GM12878 (cell line): ENCODE data around the gene CTSD. TPM values are rescaled to one million over a fixed set of nuclear protein-coding genes. Genes with fewer than 3 reads are reported as not detected.

Source experiments
- ATAC-seq: fragments of 200-7000 bp; cut with Tn5 transposase; 3 replicates; pipeline ENCODE4 v1.9.1; 2020; ENCODE audit warnings: mild to moderate bottlenecking, moderate library complexity
- BruUV-seq: library from RNA; stranded (reverse); fragments of 400-500 nt; replicated peaks from 2 replicates; lab custom pipeline; 2021; lab: Mats Ljungman, UMichigan
- CTCF ChIA-PET: fragments of 300-600 bp; sonication (Branson Sonifier 250); formaldehyde crosslinking; extraction: SDS; loops from one replicate; lab custom pipeline; 2021; ENCODE audit warnings: inconsistent platforms; lab: Yijun Ruan, JAX
- POLR2A ChIA-PET: fragments of 350-600 bp; formaldehyde crosslinking; extraction: SDS; loops from one replicate; lab custom pipeline; 2021; ENCODE audit warnings: inconsistent platforms; lab: Charles Lee
- RAD21 ChIA-PET: fragments of 300-600 bp; sonication (Branson Sonifier 250); formaldehyde crosslinking; loops from one replicate; lab custom pipeline; 2023; ENCODE audit warnings: antibody characterized with exemption; ENCODE audit not compliant: unreplicated experiment; lab: Charles Lee
- SMC1A ChIA-PET: fragments of 300-600 bp; sonication (Branson Sonifier 250); formaldehyde crosslinking; loops from one replicate; lab custom pipeline; 2023; ENCODE audit not compliant: unreplicated experiment, uncharacterized antibody; lab: Charles Lee
- DNase-seq: peaks from one replicate; pipeline ENCODE4 v3.0.0-alpha.2; 2011; ENCODE audit warnings: low read depth, low spot score
- FAIRE-seq: peaks from 3 replicates; lab custom pipeline; 2011; peaks lifted over from hg19 to GRCh38; lab: Jason Lieb, UNC
- H2AFZ ChIP-seq: 2 replicates; pipeline ENCODE4 v1.6.0; 2011; ENCODE audit warnings: low read depth, low read length, control low read depth; ENCODE audit not compliant: control insufficient read depth
- H3K27ac ChIP-seq: 2 replicates; pipeline ENCODE4 v1.5.1; 2011; ENCODE audit warnings: control low read depth; ENCODE audit not compliant: control insufficient read depth, insufficient read depth
- H3K27me3 ChIP-seq, 2 experiments: replicated peaks in 1 of 2; 2 replicates each; pipeline versions ENCODE4 v1.6.0 to v1.6.1; 2011; ENCODE audit warnings: low read length in 1 of 2; ENCODE audit not compliant: control insufficient read depth in 2 of 2, insufficient read depth in 2 of 2
- H3K36me3 ChIP-seq, 2 experiments: 2 replicates each; pipeline ENCODE4 v1.5.1; 2011; ENCODE audit warnings: low read length in 1 of 2; ENCODE audit not compliant: control insufficient read depth in 2 of 2, insufficient read depth in 2 of 2
- H3K4me1 ChIP-seq: 2 replicates; pipeline ENCODE4 v1.6.1; 2011; ENCODE audit warnings: mild to moderate bottlenecking, low read length, moderate library complexity, mixed read lengths; ENCODE audit not compliant: control insufficient read depth, insufficient read depth
- H3K4me2 ChIP-seq: 2 replicates; pipeline ENCODE4 v1.6.0; 2011; ENCODE audit warnings: control low read depth; ENCODE audit not compliant: control insufficient read depth, insufficient read depth
- H3K4me3 ChIP-seq: fragments of 200-600 bp; sonication (generic); 2 replicates; pipeline ENCODE4 v1.5.1; 2016
- H3K79me2 ChIP-seq: 2 replicates; pipeline ENCODE4 v1.6.0; 2011; ENCODE audit warnings: low read length; ENCODE audit not compliant: control insufficient read depth, insufficient read depth
- H3K9ac ChIP-seq: 2 replicates; pipeline ENCODE4 v1.8.0; 2011; ENCODE audit warnings: low read length, control low read depth, mixed read lengths; ENCODE audit not compliant: control insufficient read depth, insufficient read depth
- H3K9me3 ChIP-seq: replicated peaks from 3 replicates; pipeline ENCODE4 v1.5.1; 2011; ENCODE audit warnings: mild to moderate bottlenecking, low read length; ENCODE audit not compliant: control insufficient read depth, insufficient read depth
- H4K20me1 ChIP-seq: 2 replicates; pipeline ENCODE4 v1.6.0; 2011; ENCODE audit not compliant: control insufficient read depth, insufficient read depth
- ASH2L ChIP-seq: fragments of 300-600, 200-600 bp; sonication (generic); IDR thresholded peaks from 2 replicates; pipeline ENCODE4 v1.6.1; 2017; ENCODE audit warnings: low read depth, mild to moderate bottlenecking, borderline replicate concordance
- CBX3 ChIP-seq: fragments of 200-600 bp; sonication (generic); IDR thresholded peaks from 2 replicates; pipeline ENCODE4 v1.6.1; 2016; ENCODE audit warnings: low read depth, borderline replicate concordance
- CBX5 ChIP-seq: sonication (generic); IDR thresholded peaks from 2 replicates; pipeline ENCODE4 v1.6.1; 2016; ENCODE audit warnings: low read depth, moderate library complexity, mild to moderate bottlenecking, inconsistent platforms
- E4F1 ChIP-seq: fragments of 450-650 bp; IDR thresholded peaks from 2 replicates; pipeline ENCODE4 v1.6.1; 2018; ENCODE audit warnings: borderline replicate concordance, mild to moderate bottlenecking; ENCODE audit not compliant: partially characterized antibody
- EZH2 ChIP-seq: IDR thresholded peaks from 2 replicates; pipeline ENCODE4 v1.6.1; 2012; ENCODE audit warnings: low read depth, mild to moderate bottlenecking, control low read depth, inconsistent platforms, low read length, borderline replicate concordance; ENCODE audit not compliant: control insufficient read depth
- FOXK2 ChIP-seq: fragments of 450-650 bp; IDR thresholded peaks from 2 replicates; pipeline ENCODE4 v1.6.1; 2017; ENCODE audit warnings: mild to moderate bottlenecking, moderate library complexity
- NFYA ChIP-seq: IDR thresholded peaks from 2 replicates; pipeline ENCODE4 v1.6.1; 2011; ENCODE audit warnings: low read depth, mild to moderate bottlenecking, low read length, improper control_type of control experiment, borderline replicate concordance
- NR2F1 ChIP-seq: fragments of 450-650 bp; conservative IDR thresholded peaks from 2 replicates; pipeline ENCODE4 v1.6.1; 2017; ENCODE audit warnings: mild to moderate bottlenecking
- SREBF1 ChIP-seq: IDR thresholded peaks from 2 replicates; pipeline ENCODE4 v1.6.1; 2012; ENCODE audit warnings: mild to moderate bottlenecking, low read length
- SRF ChIP-seq, 2 experiments: IDR thresholded peaks; 2 replicates each; pipeline ENCODE4 v1.6.1; 2011; ENCODE audit warnings: low read depth in 2 of 2, low read length in 2 of 2, mild to moderate bottlenecking in 1 of 2, moderate library complexity in 1 of 2
- STAT3 ChIP-seq: IDR thresholded peaks from 2 replicates; pipeline ENCODE4 v1.6.1; 2011; ENCODE audit warnings: low read depth, low read length, improper control_type of control experiment
- WRNIP1 ChIP-seq: IDR thresholded peaks from 2 replicates; pipeline ENCODE4 v1.6.1; 2011; ENCODE audit warnings: low read depth, low read length, improper control_type of control experiment, borderline replicate concordance
- YY1 ChIP-seq: IDR thresholded peaks from 2 replicates; pipeline ENCODE4 v1.6.1; 2011; ENCODE audit warnings: low read depth, mild to moderate bottlenecking, low read length
- ZNF384 ChIP-seq: IDR thresholded peaks from 2 replicates; pipeline ENCODE4 v1.6.1; 2012; ENCODE audit warnings: low read depth, mild to moderate bottlenecking, low read length, improper control_type of control experiment, borderline replicate concordance
- WGBS: methylation state at CpG from one replicate; pipeline ENCODE4 v1.1.6; 2016; ENCODE audit warnings: low lambda C conversion rate; ENCODE audit not compliant: insufficient replicate concordance, insufficient coverage; ENCODE audit errors: missing lambda C conversion rate; 5-methylcytosine and 5-hydroxymethylcytosine counted together
- in situ Hi-C: fragments of 300-500 bp; cut with MboI; formaldehyde crosslinking; loops from 9 replicates; pipeline ENCODE4 v1.14.3; 2018; ENCODE audit warnings: mixed read lengths
- intact Hi-C: fragments of 100-400 bp; cut with micrococcal nuclease; formaldehyde crosslinking; loops from one replicate; pipeline ENCODE4 v1.14.2; 2022; ENCODE audit not compliant: unreplicated experiment
- polyA plus RNA-seq, 11 experiments: library from polyadenylated mRNA; depleted of rRNA in 4 of 11; unstranded in 6 of 11; stranded (reverse) in 5 of 11; fragments of >200 nt; fragmentation: Nextera tagmentation in 4 of 11; fragmentation: Illumina TruSeq in 1 of 11; extraction: Ambion mirVana in 4 of 11; extraction: Trizol in 1 of 11; gene quantifications; 1 replicate in 1 of 11; 2 replicates in 10 of 11; pipeline versions ENCODE4 v1.2.1 to v1.2.3, GENCODE V29; 2011 to 2016; ENCODE audit warnings: inconsistent platforms in 2 of 11, missing spikeins in 2 of 11, low read depth in 1 of 11
- total RNA-seq, 4 experiments: library from RNA; depleted of rRNA in 3 of 4; stranded (reverse); fragments of >200 nt in 3 of 4; fragmentation: Illumina TruSeq in 1 of 4; extraction: Trizol in 1 of 4; gene quantifications; 2 replicates each; pipeline versions ENCODE4 v1.2.1 to v1.2.3, GENCODE V29; 2013 to 2021

Gene CTSD
- total and polyA plus RNA-seq, 10 of the 15 experiments (the other 5 are each of a cell fraction or from before 2014, with no cell fraction given), result 0.42 to 54.6 (median 25.0) TPM

GRCh38 chr11:1746956-1747752 is 16.6 kb downstream of the CTSD start:
- ChIA-PET POLR2A (no interaction called here), RAD21 (no interaction called here), CTCF (no interaction called here), SMC1A (no interaction called here)
- no peaks in the 10 kb centered on the region for H3K36me3 ChIP-seq
- no peaks in the 10 kb centered on the region for H4K20me1 ChIP-seq
- no peak overlapping the region for H3K9ac ChIP-seq
- intact Hi-C loops (no loop called here), in situ Hi-C loops (no loop called here)
- no peaks in the 10 kb centered on the region; a peak in 1 of 4 replicates for H3K27me3 ChIP-seq
- DNase-seq, result no peak
- 70% methylated on average over 20 of the region's 21 CpGs for WGBS
- H3K9me3 ChIP-seq, result no peaks in the 10 kb centered on the region; the same call in 2 of the 3 replicates
- TF ChIP-seq WRNIP1 (no peak), SRF (IDR thresholded peaks at IDR 0.05; ENCODE audit: low read depth in 2 of 2, low read length in 2 of 2) (no peak), FOXK2 (no peak), CBX3 (no peak), SREBF1 (no peak), YY1 (no peak), CBX5 (no peak), ZNF384 (no peak), NR2F1 (no peak), STAT3 (no peak), E4F1 (no peak), EZH2 (no peak), ASH2L (no peak), NFYA (no peak)
- H3K27ac ChIP-seq, result no peak overlapping the region
- no peaks in the 10 kb centered on the region for H3K79me2 ChIP-seq
- H3K4me1 ChIP-seq, result no peaks in the 10 kb centered on the region
- BruUV-seq, result no TSS peak
- ATAC-seq, result no peak
- no peak overlapping the region for H2AFZ ChIP-seq
- H3K4me3 ChIP-seq, result no peak overlapping the region
- H3K4me2 ChIP-seq, result no peak overlapping the region
- FAIRE-seq, result no peak
